Sigmoid colon (tissue), 7 donors: Measurements from ENCODE around the gene RBCK1. TPM values are rescaled to one million over a fixed set of nuclear protein-coding genes. Genes with fewer than 3 reads are reported as not detected.
A peak's percentile ranks its signal among the peaks of the same experiment; 100 is the strongest.

ENCODE experiments used
- DNase-seq: peaks from one replicate; pipeline ENCODE4 v3.0.0-alpha.2; 2019
- H3K27ac ChIP-seq, 4 donors: fragments of 200-600 bp; sonication (generic); one replicate each; pipeline ENCODE4 v1.5.1; 2016 to 2019; ENCODE audit warnings: mild to moderate bottlenecking in 1 of 4
- H3K27me3 ChIP-seq, 3 donors: fragments of 200-600 bp; sonication (generic); one replicate each; pipeline ENCODE4 v1.5.1; 2019; ENCODE audit warnings: mild to moderate bottlenecking in 1 of 3
- H3K36me3 ChIP-seq, 4 donors: fragments of 200-600 bp; sonication (generic); one replicate each; pipeline ENCODE4 v1.5.1; 2016 to 2019
- H3K4me1 ChIP-seq, 4 donors: fragments of 200-600 bp; sonication (generic); one replicate each; pipeline ENCODE4 v1.5.1; 2017 to 2019
- H3K4me3 ChIP-seq, 4 donors: fragments of 200-600 bp; sonication (generic); one replicate each; pipeline ENCODE4 v1.5.1; 2017 to 2019; ENCODE audit warnings: mild to moderate bottlenecking in 2 of 4, moderate library complexity in 1 of 4
- H3K9me3 ChIP-seq, 4 donors: fragments of 200-600 bp in 3 of 4; sonication (generic) in 3 of 4; one replicate each; pipeline versions ENCODE4 v1.5.1 to v1.6.1; 2013 to 2019
- EP300 ChIP-seq, 4 donors: sonication (generic); formaldehyde crosslinking; IDR thresholded peaks; one replicate each; pipeline ENCODE4 v1.6.1; 2017; ENCODE audit warnings: antibody characterized with exemption in 4 of 4
- POLR2A ChIP-seq, 2 donors: fragments of 450-650 bp; IDR thresholded peaks; one replicate each; pipeline ENCODE4 v1.6.1; 2016; ENCODE audit warnings: antibody characterized with exemption in 2 of 2, mild to moderate bottlenecking in 2 of 2, moderate library complexity in 2 of 2
- POLR2AphosphoS5 ChIP-seq, 4 donors: sonication (generic); formaldehyde crosslinking; IDR thresholded peaks; one replicate each; pipeline ENCODE4 v1.6.1; 2017; ENCODE audit warnings: antibody characterized with exemption in 4 of 4
- WGBS, 2 donors: extraction: QIAGEN DNeasy Blood & Tissue Kit; methylation state at CpG; one replicate each; pipeline ENCODE4 v1.1.7; 2013; 5-methylcytosine and 5-hydroxymethylcytosine counted together
- intact Hi-C: fragments of 100-400 bp; cut with DNase I; formaldehyde crosslinking; loops from one replicate; pipeline ENCODE4 v1.15.1; 2023
- polyA plus RNA-seq, 3 donors: library from polyadenylated mRNA; stranded (reverse); fragments of 200-250 nt; gene quantifications; one replicate each; pipeline ENCODE4 v1.2.3, GENCODE V29; 2013
- total RNA-seq, 4 donors: library from RNA; depleted of rRNA; stranded (reverse); fragments of >200 nt; gene quantifications; one replicate each; pipeline ENCODE4 v1.1.0, GENCODE V29; 2016
- TF ChIP-seq, protein P1 (sequence below), 4 experiments: fragments of 450-650 bp in 3 of 4; fragments of 200-600 bp in 1 of 4; IDR thresholded peaks; one replicate each; pipeline ENCODE4 v1.5.1; 2016 to 2019; ENCODE audit warnings: antibody characterized with exemption in 4 of 4, mild to moderate bottlenecking in 3 of 4, moderate library complexity in 2 of 4
- donor health status: healthy with polysubstance abuse.
- donor health status: Bipolar disorder and iron deficiency.
- donor health status: healthy.

Gene RBCK1
- total and polyA plus RNA-seq, 7 donors: 60.7 to 197 (median 77.5) TPM

GRCh38 chr20:460180-460579 lies 52.1 kb downstream of the RBCK1 start:
- intact Hi-C loops: loop anchor here (5.0 kb wide), 1 partner anchor 82 kb away; the partner anchor contains the start of gene CSNK2A1
- Histone ChIP-seq H3K27me3 (no peaks in the 10 kb centered on the region), H3K4me1 (peaks cover 0 to 40% (median 37%) of the 10 kb centered on the region in 4 donors), H3K4me3 (no peak overlapping the region), H3K36me3 (no peaks in the 10 kb centered on the region), H3K27ac (peak overlapping the region in 2 of 4 donors; percentile 95 to 97), H3K9me3 (no peaks in the 10 kb centered on the region)
- no peak for DNase-seq
- 30 to 35% methylated on average over 3 of the region's 3 CpGs for WGBS, 2 donors
- TF ChIP-seq POLR2AphosphoS5 (IDR thresholded peaks at IDR 0.05) (no peak), EP300 (IDR thresholded peaks at IDR 0.05) (no peak), POLR2A (IDR thresholded peaks at IDR 0.05) (no peak)
- TF ChIP-seq, protein P1, sequence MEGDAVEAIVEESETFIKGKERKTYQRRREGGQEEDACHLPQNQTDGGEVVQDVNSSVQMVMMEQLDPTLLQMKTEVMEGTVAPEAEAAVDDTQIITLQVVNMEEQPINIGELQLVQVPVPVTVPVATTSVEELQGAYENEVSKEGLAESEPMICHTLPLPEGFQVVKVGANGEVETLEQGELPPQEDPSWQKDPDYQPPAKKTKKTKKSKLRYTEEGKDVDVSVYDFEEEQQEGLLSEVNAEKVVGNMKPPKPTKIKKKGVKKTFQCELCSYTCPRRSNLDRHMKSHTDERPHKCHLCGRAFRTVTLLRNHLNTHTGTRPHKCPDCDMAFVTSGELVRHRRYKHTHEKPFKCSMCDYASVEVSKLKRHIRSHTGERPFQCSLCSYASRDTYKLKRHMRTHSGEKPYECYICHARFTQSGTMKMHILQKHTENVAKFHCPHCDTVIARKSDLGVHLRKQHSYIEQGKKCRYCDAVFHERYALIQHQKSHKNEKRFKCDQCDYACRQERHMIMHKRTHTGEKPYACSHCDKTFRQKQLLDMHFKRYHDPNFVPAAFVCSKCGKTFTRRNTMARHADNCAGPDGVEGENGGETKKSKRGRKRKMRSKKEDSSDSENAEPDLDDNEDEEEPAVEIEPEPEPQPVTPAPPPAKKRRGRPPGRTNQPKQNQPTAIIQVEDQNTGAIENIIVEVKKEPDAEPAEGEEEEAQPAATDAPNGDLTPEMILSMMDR (IDR thresholded peaks at IDR 0.05): no peak

GRCh38 chr20:460707-461106 lies 52.6 kb downstream of the RBCK1 start:
- no peaks in the 10 kb centered on the region for H3K27me3 ChIP-seq
- 44 to 65% methylated on average over 2 of the region's 2 CpGs for WGBS, 2 donors
- no peak for DNase-seq
- TF ChIP-seq POLR2AphosphoS5 (IDR thresholded peaks at IDR 0.05) (no peak), EP300 (IDR thresholded peaks at IDR 0.05) (no peak)
- TF ChIP-seq, protein P1 (IDR thresholded peaks at IDR 0.05): no peak
- H3K36me3 ChIP-seq: no peaks in the 10 kb centered on the region
- H3K4me1 ChIP-seq: peaks cover 0 to 40% (median 37%) of the 10 kb centered on the region in 4 donors
- H3K27ac ChIP-seq: peak overlapping the region in 2 of 4 donors; percentile 95 to 97
- peak overlapping the region in 2 of 4 donors; percentile 84 to 87 for H3K4me3 ChIP-seq
- intact Hi-C loops: loop anchor here (5.0 kb wide), 1 partner anchor 82 kb away; the partner anchor contains the start of gene CSNK2A1
- no peaks in the 10 kb centered on the region for H3K9me3 ChIP-seq

DNA sequence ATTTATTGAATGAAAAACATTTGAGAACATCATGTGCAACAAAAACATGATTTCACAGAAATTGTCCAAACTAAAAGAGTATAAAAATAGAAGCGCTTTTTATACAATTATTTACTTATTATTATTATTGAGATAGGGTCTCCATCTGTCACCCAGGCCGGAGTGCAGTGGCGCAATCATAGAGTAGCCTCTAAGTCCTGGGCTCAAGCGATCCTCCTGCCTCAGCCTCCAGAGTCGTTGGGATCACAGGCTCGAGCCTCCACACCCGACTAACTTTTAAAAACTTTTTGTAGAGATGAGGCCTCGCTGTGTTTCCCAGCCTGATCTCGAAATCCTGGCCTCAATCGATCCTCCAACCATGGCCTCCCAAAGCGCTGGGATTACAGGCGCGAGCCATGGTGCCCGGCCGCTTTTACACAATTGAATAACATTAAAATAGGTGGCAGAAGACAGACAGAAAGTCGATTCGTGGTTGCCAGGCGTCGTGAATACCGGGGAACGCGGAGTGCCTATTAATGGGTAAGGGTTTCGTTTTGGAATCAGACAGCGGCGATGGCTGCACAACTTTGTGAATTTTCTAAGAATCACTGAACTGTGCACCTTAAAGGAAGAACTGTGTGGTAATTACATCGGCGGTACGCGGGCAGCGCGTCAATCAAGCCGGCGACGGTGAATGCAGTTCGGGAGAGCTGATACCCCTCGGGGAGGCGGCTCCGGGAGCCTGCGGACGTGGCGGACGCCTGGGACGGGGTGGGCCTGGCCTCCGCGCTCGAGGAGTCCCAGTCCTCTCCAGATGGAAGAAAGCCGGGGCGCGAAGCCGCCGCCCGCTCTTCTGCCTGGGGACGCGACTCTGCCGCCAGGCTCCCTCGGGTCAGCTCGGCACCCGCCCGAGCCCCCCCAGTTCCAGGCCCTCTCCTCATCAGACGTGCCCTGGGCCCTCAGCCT lies 53.4 kb downstream of the RBCK1 start:
- H3K27me3 ChIP-seq: no peaks in the 10 kb centered on the region
- H3K9me3 ChIP-seq: no peaks in the 10 kb centered on the region
- peak overlapping the region; percentile 67 to 90 (median 86) for H3K4me3 ChIP-seq
- peak; percentile 77 for DNase-seq
- H3K27ac ChIP-seq: peak overlapping the region; percentile 92 to 97 (median 96)
- TF ChIP-seq EP300 (IDR thresholded peaks at IDR 0.05) (no peak), POLR2A (IDR thresholded peaks at IDR 0.05) (no peak), POLR2AphosphoS5 (IDR thresholded peaks at IDR 0.05) (no peak)
- TF ChIP-seq, protein P1 (IDR thresholded peaks at IDR 0.05): no peak
- intact Hi-C loops: loop anchor here (2.0 to 5.0 kb wide), 3 partner anchors 53 to 115 kb away; partner anchors contain the start of genes CSNK2A1, NRSN2 and RBCK1
- H3K4me1 ChIP-seq: peaks cover 0 to 40% (median 37%) of the 10 kb centered on the region in 4 donors
- no peaks in the 10 kb centered on the region for H3K36me3 ChIP-seq
- 6 to 10% methylated on average over 60 of the region's 60 CpGs for WGBS, 2 donors

DNA sequence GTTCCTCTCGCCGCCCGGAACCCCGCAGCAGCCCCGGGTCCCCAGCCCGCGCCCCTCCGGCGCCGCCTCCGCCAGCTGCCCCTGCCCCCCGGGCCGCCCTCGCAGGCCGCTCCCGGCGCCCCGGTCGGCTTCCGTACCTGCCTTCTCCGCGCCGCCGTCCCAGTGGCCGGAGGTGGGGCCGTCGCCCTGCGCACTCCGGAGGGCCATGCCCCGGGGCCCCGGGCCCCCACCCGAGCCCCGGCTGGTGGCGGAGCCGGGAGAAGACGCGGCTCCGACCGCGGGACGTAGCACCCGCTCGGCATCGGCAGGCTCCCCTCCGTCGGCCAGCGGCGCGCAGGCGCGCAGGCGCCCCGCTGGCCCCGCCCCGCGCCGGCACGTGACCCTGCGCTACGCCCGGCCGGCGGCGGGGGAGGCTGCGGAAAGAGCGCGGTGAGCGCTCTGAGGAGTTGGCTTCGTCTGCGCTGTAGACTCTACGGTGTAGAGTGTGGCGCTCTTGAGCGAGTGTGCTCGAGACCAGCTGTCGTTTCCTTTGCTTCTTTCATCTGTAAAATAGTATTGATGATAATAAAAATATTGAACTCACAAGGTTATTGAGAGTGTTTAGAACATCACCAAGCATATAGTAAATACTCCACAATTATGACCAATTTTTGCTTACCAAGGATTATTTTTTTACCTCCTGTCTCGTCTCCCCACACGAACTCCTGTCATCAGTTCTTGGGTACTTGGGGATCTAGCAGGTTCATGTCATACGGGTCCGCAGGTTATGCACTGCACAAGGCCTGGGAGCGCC lies 54.3 kb downstream of the RBCK1 start, which contains the start of gene TBC1D20:
TBC1D20 (minus strand) TSS at position 335 of the 793 bp plus-strand sequence; CDS start at position 207, 128 bp downstream.
- Histone ChIP-seq H3K9me3 (no peaks in the 10 kb centered on the region), H3K4me1 (peaks cover 0 to 40% (median 37%) of the 10 kb centered on the region in 4 donors), H3K27ac (peak within 1 kb of the TSS; percentile 92 to 97 (median 96)), H3K36me3 (no peaks in the 10 kb centered on the region), H3K4me3 (peak within 1 kb of the TSS; percentile 67 to 90 (median 86)), H3K27me3 (no peaks in the 10 kb centered on the region)
- intact Hi-C loops: loop anchor here (2.0 to 5.0 kb wide), 3 partner anchors 54 to 116 kb away; partner anchors contain the start of genes CSNK2A1, NRSN2 and RBCK1
- DNase-seq: peak; percentile 92
- 1% methylated on average over 80 of the region's 80 CpGs for WGBS, 2 donors
- TF ChIP-seq POLR2A (IDR thresholded peaks at IDR 0.05): no peak
- TF ChIP-seq POLR2AphosphoS5 (IDR thresholded peaks at IDR 0.05): peak; percentile 57 to 83 (median 76)
